ENCODE results near the gene TWSG1.

- TF ChIP-seq CTCF (IDR thresholded peaks at IDR 0.05) (no peak), AR (CRISPR knock-in tag; IDR thresholded peaks at IDR 0.05) (no peak), ZNF219 (CRISPR knock-in tag; IDR thresholded peaks at IDR 0.05; ENCODE audit: borderline replicate concordance) (no peak), E2F5 (CRISPR knock-in tag; IDR thresholded peaks at IDR 0.05) (no peak), ARID4B (CRISPR knock-in tag; IDR thresholded peaks at IDR 0.05; ENCODE audit: borderline replicate concordance) (no peak), TP53 (CRISPR knock-in tag; IDR thresholded peaks at IDR 0.05) (no peak), GRHL2 (CRISPR knock-in tag; IDR thresholded peaks at IDR 0.05; ENCODE audit: insufficient replicate concordance, severe bottlenecking) (no peak), E2F1 (CRISPR knock-in tag; IDR thresholded peaks at IDR 0.05) (no peak), FOXJ3 (CRISPR knock-in tag; IDR thresholded peaks at IDR 0.05; ENCODE audit: borderline replicate concordance) (no peak), JUN (CRISPR knock-in tag; IDR thresholded peaks at IDR 0.05) (no peak)
These were observed 42.5 kb upstream of the TWSG1 start for GRCh38 chr18:9292047-9292446.
